Lung (tissue), 12 donors: ENCODE results near the gene HAUS5. TPM values are rescaled to one million over a fixed set of nuclear protein-coding genes. Genes with fewer than 3 reads are reported as not detected.
A peak's percentile ranks its signal among the peaks of the same experiment; 100 is the strongest.

Source experiments
- ATAC-seq: fragments of 200-7000 bp; cut with Tn5 transposase; one replicate; pipeline ENCODE4 v1.9.1; 2020; ENCODE audit warnings: moderate number of reproducible peaks; ENCODE audit not compliant: insufficient read depth, low FRiP score
- DNase-seq, 3 donors: peaks; one replicate each; pipeline ENCODE4 v3.0.0-alpha.2; 2013 to 2017
- H3K27ac ChIP-seq, 2 donors: one replicate each; pipeline ENCODE4 v1.5.1; 2013; ENCODE audit warnings: mild to moderate bottlenecking in 2 of 2, moderate library complexity in 2 of 2, control low read depth in 1 of 2, inconsistent platforms in 1 of 2, low read depth in 1 of 2, low read length in 1 of 2
- H3K27me3 ChIP-seq, 3 donors: one replicate each; pipeline ENCODE4 v1.5.1; 2013; ENCODE audit warnings: low read length in 2 of 3; ENCODE audit not compliant: control insufficient read depth in 3 of 3, insufficient read depth in 3 of 3
- H3K36me3 ChIP-seq, 4 donors: one replicate each; pipeline ENCODE4 v1.5.1; 2013; ENCODE audit warnings: low read length in 4 of 4, mild to moderate bottlenecking in 1 of 4, moderate library complexity in 1 of 4; ENCODE audit not compliant: control insufficient read depth in 4 of 4, insufficient read depth in 4 of 4
- H3K4me1 ChIP-seq, 5 donors: one replicate each; pipeline ENCODE4 v1.5.1; 2013; ENCODE audit warnings: low read length in 5 of 5, mild to moderate bottlenecking in 2 of 5, moderate library complexity in 1 of 5; ENCODE audit not compliant: control insufficient read depth in 5 of 5, insufficient read depth in 5 of 5
- H3K4me3 ChIP-seq: one replicate; pipeline ENCODE4 v1.5.1; 2013; ENCODE audit warnings: mild to moderate bottlenecking, control low read depth, moderate library complexity
- H3K9ac ChIP-seq, 2 donors: one replicate each; pipeline ENCODE4 v1.5.1; 2013; ENCODE audit warnings: low read length in 2 of 2, control low read depth in 1 of 2; ENCODE audit not compliant: insufficient read depth in 1 of 2
- H3K9me3 ChIP-seq, 4 donors: one replicate each; pipeline ENCODE4 v1.5.1; 2013; ENCODE audit warnings: low read length in 3 of 4, mild to moderate bottlenecking in 1 of 4, moderate library complexity in 1 of 4; ENCODE audit not compliant: control insufficient read depth in 4 of 4, insufficient read depth in 3 of 4
- WGBS, 2 donors: extraction: QIAGEN DNeasy Blood & Tissue Kit; methylation state at CpG; one replicate each; pipeline ENCODE4 v1.1.7; 2013; 5-methylcytosine and 5-hydroxymethylcytosine counted together
- polyA plus RNA-seq, 2 donors: library from polyadenylated mRNA; stranded (reverse); fragments of 200-250 nt; gene quantifications; one replicate each; pipeline ENCODE4 v1.2.1, GENCODE V29; 2013
- total RNA-seq, 2 donors: library from RNA; depleted of rRNA in 1 of 2; stranded (reverse); fragments of >200 nt in 1 of 2; gene quantifications; one replicate each; pipeline ENCODE4 v1.2.1, GENCODE V29; 2014 to 2021
- TF ChIP-seq, protein P1 (sequence below): IDR thresholded peaks from 2 replicates; pipeline ENCODE4 v1.5.1; 2012; ENCODE audit warnings: mild to moderate bottlenecking; ENCODE audit errors: control extremely low read depth, extremely low read depth
- donor health status: control.
- donor health status: control.
- donor health status: Bipolar disorder and iron deficiency.
- donor health status: healthy.
- donor health status: DM: yes; HTN: yes; CAD: no.

Gene HAUS5
- total and polyA plus RNA-seq, 4 donors, result 6.0 to 16.5 (median 14.8) TPM

DNA sequence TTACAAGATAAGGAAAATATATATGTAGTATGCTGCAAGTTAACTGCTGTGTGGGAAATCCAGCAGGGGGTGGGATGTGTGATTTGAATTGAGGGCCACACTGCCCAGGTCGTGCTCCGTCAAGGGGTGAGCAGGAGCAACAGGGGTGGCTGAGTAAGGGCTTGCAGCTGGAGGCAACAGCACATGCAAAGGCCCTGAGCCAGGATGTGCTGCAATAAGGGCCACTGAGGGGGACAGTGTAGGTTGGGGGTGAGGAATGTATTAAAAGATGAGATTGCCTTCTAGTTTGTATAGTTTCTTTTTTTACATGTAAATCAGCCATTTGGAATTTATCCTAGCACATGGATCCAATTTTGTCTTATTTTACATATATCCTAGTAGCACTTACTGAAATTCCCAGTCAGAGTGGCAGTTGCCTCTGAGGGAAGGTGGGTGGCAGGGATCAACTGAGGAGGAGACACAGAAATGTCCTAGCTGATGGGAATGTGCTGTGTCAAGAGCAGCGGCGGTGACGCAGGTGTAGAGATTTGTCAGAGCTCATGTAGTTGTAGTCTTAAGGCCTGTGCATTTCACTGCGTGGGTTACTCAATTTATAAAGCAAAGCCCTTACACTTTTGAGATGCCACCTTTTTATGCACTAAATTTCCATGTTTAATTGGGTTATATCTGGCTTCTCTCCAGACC lies 10.9 kb downstream of the HAUS5 start:
- DNase-seq (no peak), ATAC-seq (no peak)
- no peaks in the 10 kb centered on the region for H3K9me3 ChIP-seq
- H3K36me3 ChIP-seq, result peaks cover 0 to 15% (median 3%) of the 10 kb centered on the region in 4 donors
- no peak overlapping the region for H3K27ac ChIP-seq
- TF ChIP-seq, protein P1, sequence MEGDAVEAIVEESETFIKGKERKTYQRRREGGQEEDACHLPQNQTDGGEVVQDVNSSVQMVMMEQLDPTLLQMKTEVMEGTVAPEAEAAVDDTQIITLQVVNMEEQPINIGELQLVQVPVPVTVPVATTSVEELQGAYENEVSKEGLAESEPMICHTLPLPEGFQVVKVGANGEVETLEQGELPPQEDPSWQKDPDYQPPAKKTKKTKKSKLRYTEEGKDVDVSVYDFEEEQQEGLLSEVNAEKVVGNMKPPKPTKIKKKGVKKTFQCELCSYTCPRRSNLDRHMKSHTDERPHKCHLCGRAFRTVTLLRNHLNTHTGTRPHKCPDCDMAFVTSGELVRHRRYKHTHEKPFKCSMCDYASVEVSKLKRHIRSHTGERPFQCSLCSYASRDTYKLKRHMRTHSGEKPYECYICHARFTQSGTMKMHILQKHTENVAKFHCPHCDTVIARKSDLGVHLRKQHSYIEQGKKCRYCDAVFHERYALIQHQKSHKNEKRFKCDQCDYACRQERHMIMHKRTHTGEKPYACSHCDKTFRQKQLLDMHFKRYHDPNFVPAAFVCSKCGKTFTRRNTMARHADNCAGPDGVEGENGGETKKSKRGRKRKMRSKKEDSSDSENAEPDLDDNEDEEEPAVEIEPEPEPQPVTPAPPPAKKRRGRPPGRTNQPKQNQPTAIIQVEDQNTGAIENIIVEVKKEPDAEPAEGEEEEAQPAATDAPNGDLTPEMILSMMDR, result no peak
- H3K4me1 ChIP-seq, result peaks cover 0 to 6% (median 1%) of the 10 kb centered on the region in 5 donors
- no peaks in the 10 kb centered on the region for H3K27me3 ChIP-seq
- WGBS, 2 donors, result 92 to 94% methylated on average over 6 of the region's 6 CpGs
- no peak overlapping the region for H3K9ac ChIP-seq
- no peak overlapping the region for H3K4me3 ChIP-seq

DNA sequence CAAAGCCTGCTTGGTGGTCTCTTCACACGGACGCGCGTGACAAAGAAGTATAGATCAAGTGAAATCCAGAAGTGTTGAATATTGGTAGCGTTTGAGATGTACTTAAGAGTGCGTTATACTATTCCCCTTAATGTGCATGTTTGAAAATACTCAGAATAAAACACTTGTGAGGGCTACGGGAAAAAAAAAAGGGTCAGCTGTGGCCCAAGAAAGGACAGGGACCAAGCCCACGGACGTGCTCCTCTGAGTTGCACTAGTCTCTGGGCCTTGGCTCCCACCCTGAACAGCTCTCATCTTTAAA lies 15.7 kb downstream of the HAUS5 start:
- no peak for ATAC-seq
- DNase-seq, result no peak
- WGBS, 2 donors, result 9 to 10% methylated on average over 9 of the region's 9 CpGs
- Histone ChIP-seq H3K4me3 (peak overlapping the region; percentile 40), H3K27ac (peak overlapping the region; percentile 93 to 95), H3K36me3 (peaks cover 3 to 33% (median 23%) of the 10 kb centered on the region in 4 donors), H3K4me1 (peaks cover 0 to 12% (median 4%) of the 10 kb centered on the region in 5 donors), H3K27me3 (no peaks in the 10 kb centered on the region), H3K9me3 (no peaks in the 10 kb centered on the region), H3K9ac (peak overlapping the region; percentile 82 to 86)
- TF ChIP-seq, protein P1, result no peak

DNA sequence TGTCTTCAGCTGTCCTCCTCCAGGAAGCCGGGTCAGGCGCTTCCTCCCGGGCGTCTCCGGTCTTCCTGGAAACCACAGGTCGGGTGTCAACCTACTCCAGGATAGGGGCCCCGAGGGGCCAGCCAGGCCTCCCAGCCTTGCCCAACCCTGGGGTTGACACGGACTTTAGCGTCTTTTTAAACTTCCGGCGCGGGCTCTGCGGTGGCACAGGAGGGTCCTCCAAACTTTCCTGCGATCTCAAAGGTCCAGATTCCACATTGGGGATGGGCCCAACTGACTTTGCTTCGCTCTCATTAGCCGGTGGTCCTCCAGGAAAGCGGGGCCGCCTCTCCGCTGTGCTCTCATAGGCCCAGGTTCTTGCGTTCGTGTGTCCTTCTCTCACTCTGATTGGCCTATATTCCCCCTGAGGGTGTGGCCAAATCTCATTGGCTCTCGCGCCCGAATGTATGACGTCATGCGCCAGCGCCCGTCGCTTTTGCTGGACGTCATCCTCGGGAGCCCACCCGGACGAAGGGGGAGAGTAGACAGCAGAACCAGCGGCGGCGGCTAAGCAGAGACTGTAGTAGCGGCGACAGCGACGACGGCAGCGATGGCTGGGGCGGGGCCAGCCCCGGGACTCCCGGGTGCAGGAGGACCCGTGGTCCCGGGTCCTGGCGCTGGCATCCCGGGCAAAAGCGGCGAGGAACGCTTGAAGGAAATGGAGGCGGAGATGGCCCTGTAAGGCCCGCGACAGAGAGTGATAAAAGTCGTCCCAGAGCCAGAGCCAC lies 16.2 kb downstream of the HAUS5 start, which contains the start of gene RBM42:
RBM42 (plus strand) TSS at position 472 of the 767 bp plus-strand sequence; CDS start at position 590, 118 bp downstream.
- ATAC-seq, result peak; percentile 100

More for the DNA sequence above, 16.2 kb downstream of the HAUS5 start, which contains the start of gene RBM42:
- 0% methylated on average over 56 of the region's 56 CpGs for WGBS, 2 donors
- peak; percentile 99 for DNase-seq
- Histone ChIP-seq H3K9me3 (no peaks in the 10 kb centered on the region), H3K4me3 (peak within 1 kb of the TSS; percentile 69), H3K9ac (peak within 1 kb of the TSS; percentile 86 to 98), H3K27me3 (no peaks in the 10 kb centered on the region), H3K27ac (peak within 1 kb of the TSS; percentile 94 to 95), H3K36me3 (peaks cover 3 to 33% (median 27%) of the 10 kb centered on the region in 4 donors), H3K4me1 (peaks cover 0 to 12% (median 4%) of the 10 kb centered on the region in 5 donors)
- TF ChIP-seq, protein P1, result no peak
